HG03159 (cell line): Measurements from ENCODE around the gene P3H2.
"Not testable (repeated sequence)": the region's sequence is repeated elsewhere in the genome, so short reads cannot be mapped to it uniquely, and the experiment has no call there.

Experiments used
- ATAC-seq: cut with Tn5 transposase; IDR thresholded peaks from one replicate; pipeline ENCODE4 v1.9.1; 2021; ENCODE audit warnings: mild to moderate bottlenecking, moderate library complexity; ENCODE audit not compliant: unreplicated experiment

The P3H2 gene

GRCh38 chr3:190088890-190089289 is 31.8 kb downstream of the P3H2 start:
- ATAC-seq, result no peak

- ATAC-seq, result peak; percentile 46
These were observed 34.5 kb downstream of the P3H2 start for GRCh38 chr3:190086191-190086590.

GRCh38 chr3:190084983-190085382 is 35.7 kb downstream of the P3H2 start:
- ATAC-seq, result no peak

- no peak for ATAC-seq
These were observed 37.1 kb downstream of the P3H2 start for GRCh38 chr3:190083635-190084034.

- ATAC-seq, result no peak
These were observed 39.3 kb downstream of the P3H2 start for GRCh38 chr3:190081389-190081788.

GRCh38 chr3:190079173-190079572 is 41.5 kb downstream of the P3H2 start:
- not testable (repeated sequence) for ATAC-seq

- ATAC-seq, result no peak
These were observed 43.2 kb downstream of the P3H2 start for GRCh38 chr3:190077395-190078045.

GRCh38 chr3:190076601-190077394 is 43.9 kb downstream of the P3H2 start:
- no peak for ATAC-seq

GRCh38 chr3:190076136-190076535 is 44.6 kb downstream of the P3H2 start:
- no peak for ATAC-seq

- ATAC-seq, result no peak
These were observed 45.9 kb downstream of the P3H2 start for GRCh38 chr3:190074817-190075216.

GRCh38 chr3:190073264-190074008 is 47.3 kb downstream of the P3H2 start:
- peak; percentile 74 for ATAC-seq

- ATAC-seq, result no peak
These were observed 47.8 kb downstream of the P3H2 start for GRCh38 chr3:190072856-190073255.

GRCh38 chr3:190071921-190072320 is 48.8 kb downstream of the P3H2 start:
- ATAC-seq, result not testable (repeated sequence)

GRCh38 chr3:190070622-190071347 is 49.9 kb downstream of the P3H2 start:
- ATAC-seq, result no peak

- ATAC-seq, result no peak
These were observed 55.5 kb downstream of the P3H2 start for GRCh38 chr3:190065204-190065603.

GRCh38 chr3:190064659-190065058 is 56.0 kb downstream of the P3H2 start:
- ATAC-seq, result no peak

- ATAC-seq, result no peak
These were observed 56.6 kb downstream of the P3H2 start for GRCh38 chr3:190064112-190064511.

GRCh38 chr3:190063490-190063889 is 57.2 kb downstream of the P3H2 start:
- ATAC-seq, result no peak

GRCh38 chr3:190060192-190060775 is 60.4 kb downstream of the P3H2 start:
- ATAC-seq, result no peak

- ATAC-seq, result no peak
These were observed 61.5 kb downstream of the P3H2 start for GRCh38 chr3:190059242-190059590.
